HCT116 (cell line): Measurements from ENCODE around the gene RALGPS1. TPM values are rescaled to one million over a fixed set of nuclear protein-coding genes. Genes with fewer than 3 reads are reported as not detected.

Experiments used
- ATAC-seq: fragments of 200-7000 bp; cut with Tn5 transposase; 2 replicates; pipeline ENCODE4 v1.9.1; 2020; ENCODE audit warnings: mild to moderate bottlenecking, moderate library complexity
- BruUV-seq: library from RNA; stranded (reverse); fragments of 400-500 nt; replicated peaks from 2 replicates; lab custom pipeline; 2021; lab: Mats Ljungman, UMichigan
- CTCF ChIA-PET: fragments of 300-600 bp; sonication (Branson Sonifier 250); formaldehyde crosslinking; loops from one replicate; lab custom pipeline; 2021; ENCODE audit warnings: antibody characterized with exemption; lab: Charles Lee
- POLR2A ChIA-PET: fragments of 300-600, 350-600 bp; sonication (Branson Sonifier 250); formaldehyde crosslinking; loops from one replicate; lab custom pipeline; 2021; ENCODE audit warnings: antibody characterized with exemption; lab: Charles Lee
- RAD21 ChIA-PET, 2 experiments: fragments of 300-600 bp; sonication (Branson Sonifier 250); formaldehyde crosslinking; loops; one replicate each; lab custom pipeline; 2023; ENCODE audit warnings: low total read pairs in 2 of 2; ENCODE audit not compliant: uncharacterized antibody in 2 of 2, unreplicated experiment in 2 of 2, low non-redundant PET in 1 of 2; lab: Charles Lee
- DNase-seq: peaks from one replicate; pipeline ENCODE4 v3.0.0-alpha.2; 2010; ENCODE audit warnings: low read depth, low spot score
- H2AFZ ChIP-seq: fragments of 200-600 bp; shearing (Covaris generic), sonication (generic); 2 replicates; pipeline ENCODE4 v1.6.1; 2017; ENCODE audit warnings: low read depth, mixed run types, mixed read lengths, antibody characterized with exemption, low read length; ENCODE audit not compliant: poor library complexity, severe bottlenecking
- H3K27ac ChIP-seq: 2 replicates; pipeline ENCODE4 v1.5.1; 2012; ENCODE audit warnings: low read depth, low read length
- H3K27me3 ChIP-seq: fragments of 200-600 bp; sonication (generic); 2 replicates; pipeline ENCODE4 v1.6.1; 2016; ENCODE audit warnings: mixed run types, low read length, mixed read lengths; ENCODE audit not compliant: insufficient read depth
- H3K36me3 ChIP-seq, 2 experiments: fragments of 200-500 bp in 1 of 2; fragments of 200-600 bp in 1 of 2; sonication (Bioruptor generic) in 1 of 2; sonication (generic) in 1 of 2; 2 replicates each; pipeline versions ENCODE4 v1.5.1 to v1.6.1; 2014 to 2016; ENCODE audit warnings: low read length in 2 of 2, inconsistent platforms in 1 of 2, mixed read lengths in 1 of 2, mixed run types in 1 of 2; ENCODE audit not compliant: insufficient read depth in 2 of 2, control insufficient read depth in 1 of 2
- H3K4me1 ChIP-seq, 2 experiments: fragments of 200-600 bp in 1 of 2; sonication (generic) in 1 of 2; 2 replicates each; pipeline versions ENCODE4 v1.5.1 to v1.6.1; 2012 to 2017; ENCODE audit warnings: low read length in 2 of 2, inconsistent platforms in 1 of 2, mild to moderate bottlenecking in 1 of 2, mixed read lengths in 1 of 2, mixed run types in 1 of 2, moderate library complexity in 1 of 2; ENCODE audit not compliant: insufficient read depth in 2 of 2, control insufficient read depth in 1 of 2
- H3K4me2 ChIP-seq: fragments of 200-600 bp; sonication (generic); 2 replicates; pipeline ENCODE4 v1.6.1; 2017; ENCODE audit warnings: mixed run types, low read length, mixed read lengths
- H3K4me3 ChIP-seq, 2 experiments: fragments of 200-600 bp in 1 of 2; sonication (generic) in 1 of 2; replicated peaks in 1 of 2; 2 replicates each; pipeline ENCODE4 v1.5.1; 2011 to 2016; ENCODE audit warnings: low read length in 2 of 2, control low read depth in 1 of 2, low read depth in 1 of 2, mild to moderate bottlenecking in 1 of 2, mixed read lengths in 1 of 2, mixed run types in 1 of 2
- H3K79me2 ChIP-seq: fragments of 200-600 bp; sonication (generic); 2 replicates; pipeline ENCODE4 v1.6.1; 2017; ENCODE audit warnings: mild to moderate bottlenecking, mixed run types, low read length, moderate library complexity, mixed read lengths; ENCODE audit not compliant: insufficient read depth
- H3K9ac ChIP-seq: fragments of 200-600 bp; sonication (generic); 2 replicates; pipeline ENCODE4 v1.6.1; 2016; ENCODE audit warnings: low read length, mixed read lengths
- H3K9me2 ChIP-seq: fragments of 200-600 bp; sonication (generic), shearing (Covaris generic); 2 replicates; pipeline ENCODE4 v1.6.1; 2017; ENCODE audit warnings: mixed run types, mild to moderate bottlenecking, moderate library complexity; ENCODE audit not compliant: insufficient read depth
- H3K9me3 ChIP-seq, 2 experiments: fragments of 200-500 bp in 1 of 2; fragments of 200-600 bp in 1 of 2; sonication (Bioruptor generic) in 1 of 2; sonication (generic) in 1 of 2; 2 replicates each; pipeline ENCODE4 v1.6.1; 2014 to 2017; ENCODE audit warnings: low read length in 2 of 2, mixed read lengths in 2 of 2, inconsistent platforms in 1 of 2, low read depth in 1 of 2, mild to moderate bottlenecking in 1 of 2, mixed run types in 1 of 2, moderate library complexity in 1 of 2; ENCODE audit not compliant: control insufficient read depth in 1 of 2, insufficient read depth in 1 of 2
- H4K20me1 ChIP-seq: fragments of 200-600 bp; sonication (generic), shearing (Covaris generic); 2 replicates; pipeline ENCODE4 v1.6.1; 2017; ENCODE audit warnings: mixed run types, mild to moderate bottlenecking, moderate library complexity; ENCODE audit not compliant: insufficient read depth
- CBX3 ChIP-seq: IDR thresholded peaks from 2 replicates; pipeline ENCODE4 v1.6.1; 2012; ENCODE audit warnings: low read depth
- EGR1 ChIP-seq: IDR thresholded peaks from 2 replicates; pipeline ENCODE4 v1.6.1; 2012; ENCODE audit warnings: low read depth
- ELF1 ChIP-seq: IDR thresholded peaks from 2 replicates; pipeline ENCODE4 v1.6.1; 2012; ENCODE audit warnings: low read depth, borderline replicate concordance
- POLR2A ChIP-seq: IDR thresholded peaks from 2 replicates; pipeline ENCODE4 v1.7.0; 2011; ENCODE audit warnings: borderline replicate concordance; ENCODE audit not compliant: insufficient read depth, insufficient read length; ENCODE audit errors: extremely low read depth
- POLR2AphosphoS5 ChIP-seq: IDR thresholded peaks from 2 replicates; pipeline ENCODE4 v1.6.1; 2011; ENCODE audit warnings: mild to moderate bottlenecking, low read depth, low read length, moderate library complexity
- RAD21 ChIP-seq: IDR thresholded peaks from 2 replicates; pipeline ENCODE4 v1.6.1; 2012; ENCODE audit warnings: low read depth, mild to moderate bottlenecking
- SIN3A ChIP-seq: IDR thresholded peaks from 2 replicates; pipeline ENCODE4 v1.6.1; 2012; ENCODE audit warnings: low read depth
- SP1 ChIP-seq: IDR thresholded peaks from 2 replicates; pipeline ENCODE4 v1.6.1; 2012; ENCODE audit warnings: low read depth
- SRF ChIP-seq: IDR thresholded peaks from 2 replicates; pipeline ENCODE4 v1.6.1; 2012; ENCODE audit warnings: low read depth
- TCF7L2 ChIP-seq: IDR thresholded peaks from 2 replicates; pipeline ENCODE4 v1.7.0; 2011; ENCODE audit warnings: borderline replicate concordance, inconsistent platforms; ENCODE audit not compliant: insufficient read depth, insufficient read length; ENCODE audit errors: extremely low read depth
- YY1 ChIP-seq: IDR thresholded peaks from 2 replicates; pipeline ENCODE4 v1.6.1; 2011; ENCODE audit warnings: low read length, low read depth, moderate library complexity, mild to moderate bottlenecking; ENCODE audit not compliant: insufficient replicate concordance; ENCODE audit errors: extremely low read depth
- ZFX ChIP-seq: fragments of 450-650 bp; IDR thresholded peaks from 2 replicates; pipeline ENCODE4 v1.6.1; 2017
- intact Hi-C: fragments of 100-400 bp; cut with micrococcal nuclease; formaldehyde crosslinking; loops from 2 replicates; pipeline ENCODE4 v1.10.0; 2022
- total RNA-seq: library from RNA; stranded (reverse); gene quantifications from one replicate; pipeline ENCODE4 v1.2.1, GENCODE V29; 2021; ENCODE audit not compliant: unreplicated experiment
- TF ChIP-seq, protein P1 (sequence below): IDR thresholded peaks from 2 replicates; pipeline ENCODE4 v1.6.1; 2012
- TF ChIP-seq, protein P2 (sequence below): IDR thresholded peaks from 2 replicates; pipeline ENCODE4 v1.6.1; 2012

RALGPS1 gene
- total RNA-seq, 1 experiment from 2014 or later: 7.6 TPM

DNA sequence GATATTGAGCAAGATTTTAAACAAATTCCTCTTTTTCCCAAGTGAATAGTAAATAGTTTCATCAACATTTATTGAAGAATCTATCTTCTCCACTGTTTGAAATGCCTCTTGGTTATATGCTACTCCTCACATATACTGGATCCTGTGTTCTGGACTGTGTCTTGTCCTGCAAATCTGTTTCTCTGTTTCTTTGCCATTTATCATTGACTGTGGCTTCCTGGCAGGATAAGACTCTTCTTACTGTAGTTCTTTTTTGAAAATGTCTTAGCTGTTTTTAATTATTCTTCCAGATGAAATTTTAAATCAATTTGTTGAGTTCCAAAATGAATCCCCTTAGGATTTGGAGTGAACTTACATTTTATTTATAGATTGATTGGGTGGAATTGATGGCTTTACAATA lies 27.8 kb downstream of the RALGPS1 start:
- Histone ChIP-seq H2AFZ (no peak overlapping the region), H3K27me3 (no peaks in the 10 kb centered on the region), H3K4me2 (no peak overlapping the region), H4K20me1 (no peaks in the 10 kb centered on the region), H3K4me3 (no peak overlapping the region), H3K36me3 (no peaks in the 10 kb centered on the region), H3K9me3 (no peaks in the 10 kb centered on the region), H3K9ac (no peak overlapping the region), H3K27ac (no peak overlapping the region), H3K9me2 (no peaks in the 10 kb centered on the region), H3K79me2 (no peaks in the 10 kb centered on the region), H3K4me1 (peaks cover 0 to 4% of the 10 kb centered on the region in 2 experiments; a peak in 1 of 4 replicates)
- RAD21 ChIA-PET: interaction anchor here (1.0 to 1.4 kb wide), 2 partner anchors 23 to 259 kb away, joined by 3 to 5 read pairs; no protein-coding TSS in a partner anchor
- intact Hi-C loops: no loop called here
- CTCF ChIA-PET: interaction anchor here (0.9 to 2.8 kb wide), 6 partner anchors 9 to 273 kb away, joined by 3 to 36 read pairs (median 4); partner anchors contain the start of gene RALGPS1
- no peak for DNase-seq
- POLR2A ChIA-PET: interaction anchor here (0.6 kb wide), 1 partner anchor 249 kb away, joined by 4 read pairs; no protein-coding TSS in a partner anchor
- BruUV-seq: no TSS peak
- ATAC-seq: no peak
- TF ChIP-seq RAD21: no peak
- TF ChIP-seq ZFX: no peak
- TF ChIP-seq TCF7L2: no peak
- no peak for TF ChIP-seq SRF
- no peak for TF ChIP-seq ELF1
- TF ChIP-seq, protein P1, sequence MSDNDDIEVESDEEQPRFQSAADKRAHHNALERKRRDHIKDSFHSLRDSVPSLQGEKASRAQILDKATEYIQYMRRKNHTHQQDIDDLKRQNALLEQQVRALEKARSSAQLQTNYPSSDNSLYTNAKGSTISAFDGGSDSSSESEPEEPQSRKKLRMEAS: no peak
- no peak for TF ChIP-seq POLR2A
- no peak for TF ChIP-seq YY1
- TF ChIP-seq, protein P2, sequence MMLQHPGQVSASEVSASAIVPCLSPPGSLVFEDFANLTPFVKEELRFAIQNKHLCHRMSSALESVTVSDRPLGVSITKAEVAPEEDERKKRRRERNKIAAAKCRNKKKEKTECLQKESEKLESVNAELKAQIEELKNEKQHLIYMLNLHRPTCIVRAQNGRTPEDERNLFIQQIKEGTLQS: no peak
- no peak for TF ChIP-seq SIN3A
- TF ChIP-seq SP1: no peak
- TF ChIP-seq POLR2AphosphoS5: no peak
- no peak for TF ChIP-seq EGR1
- TF ChIP-seq CBX3: no peak
